KMS-11 (cell line): ENCODE measurements around the gene BCOR.

ENCODE experiments used
- H2AFZ ChIP-seq: fragments of 200-600 bp; sonication (generic); 2 replicates; pipeline ENCODE4 v1.6.1; 2016; ENCODE audit warnings: antibody characterized with exemption, mixed run types, low read depth
- H3K27ac ChIP-seq: fragments of 200-600 bp; sonication (generic); 2 replicates; pipeline ENCODE4 v1.6.1; 2016; ENCODE audit warnings: mild to moderate bottlenecking, mixed run types
- H3K27me3 ChIP-seq: fragments of 200-600 bp; sonication (generic); 2 replicates; pipeline ENCODE4 v1.6.1; 2017; ENCODE audit warnings: mild to moderate bottlenecking, low read depth, mixed run types, moderate library complexity; ENCODE audit not compliant: insufficient read depth
- H3K36me3 ChIP-seq: fragments of 200-600 bp; sonication (generic); 2 replicates; pipeline ENCODE4 v1.6.1; 2017; ENCODE audit warnings: mild to moderate bottlenecking, mixed run types; ENCODE audit not compliant: insufficient read depth
- H3K4me1 ChIP-seq: fragments of 200-600 bp; sonication (generic); 2 replicates; pipeline ENCODE4 v1.6.1; 2016; ENCODE audit warnings: mild to moderate bottlenecking, low read depth, mixed run types; ENCODE audit not compliant: poor library complexity, severe bottlenecking
- H3K4me2 ChIP-seq: fragments of 200-600 bp; sonication (generic); 2 replicates; pipeline ENCODE4 v1.7.0; 2016; ENCODE audit warnings: mild to moderate bottlenecking, mixed run types
- H3K4me3 ChIP-seq: fragments of 200-600 bp; sonication (generic); IDR thresholded peaks from 2 replicates; pipeline ENCODE4 v1.6.1; 2017; ENCODE audit warnings: low read depth, low read length, mixed read lengths; ENCODE audit not compliant: insufficient read depth
- H3K79me2 ChIP-seq: fragments of 200-600 bp; sonication (generic); 2 replicates; pipeline ENCODE4 v1.6.1; 2016; ENCODE audit warnings: low read depth, mixed run types; ENCODE audit not compliant: insufficient read depth
- H3K9ac ChIP-seq: fragments of 200-600 bp; sonication (generic); 2 replicates; pipeline ENCODE4 v1.6.1; 2016; ENCODE audit warnings: mild to moderate bottlenecking, mixed run types
- H4K20me1 ChIP-seq: fragments of 200-600 bp; sonication (generic); 2 replicates; pipeline ENCODE4 v1.6.1; 2016; ENCODE audit warnings: mild to moderate bottlenecking, mixed run types; ENCODE audit not compliant: insufficient read depth
- CTCF ChIP-seq: fragments of 200-600 bp; sonication (generic); conservative IDR thresholded peaks from 2 replicates; pipeline ENCODE4 v1.6.1; 2017; ENCODE audit warnings: low read depth, mild to moderate bottlenecking, antibody characterized with exemption, low read length, moderate library complexity, mixed read lengths

The BCOR gene

GRCh38 chrX:40097504-40098263 lies at the start of gene BCOR:
Gene BCOR (minus strand): TSS chrX:40097958. CDS start chrX:40077929, 20,029 bp downstream.
- Histone ChIP-seq H3K27ac (peak within 1 kb of the TSS; percentile 95), H2AFZ (no peak within 1 kb of the TSS), H3K36me3 (no peaks in the 10 kb centered on the region), H3K4me1 (peaks cover 41% of the 10 kb centered on the region), H3K4me2 (peak within 1 kb of the TSS; percentile 66), H3K79me2 (peaks cover 44% of the 10 kb centered on the region), H3K9ac (peak within 1 kb of the TSS; percentile 90), H3K27me3 (no peaks in the 10 kb centered on the region), H3K4me3 (no peak within 1 kb of the TSS), H4K20me1 (peaks cover 24% of the 10 kb centered on the region; the same call in 1 of the 2 replicates)
- TF ChIP-seq CTCF: no peak

GRCh38 chrX:40147126-40147952 lies 49.6 kb upstream of the BCOR start:
- no peaks in the 10 kb centered on the region for H3K4me1 ChIP-seq
- no peak for TF ChIP-seq CTCF
- H3K27me3 ChIP-seq: no peaks in the 10 kb centered on the region
- H3K27ac ChIP-seq: no peak overlapping the region
- no peak overlapping the region for H3K4me2 ChIP-seq
- H3K79me2 ChIP-seq: no peaks in the 10 kb centered on the region
- no peaks in the 10 kb centered on the region for H4K20me1 ChIP-seq
- H3K36me3 ChIP-seq: no peaks in the 10 kb centered on the region
- no peak overlapping the region for H2AFZ ChIP-seq
- no peak overlapping the region for H3K4me3 ChIP-seq
- no peak overlapping the region for H3K9ac ChIP-seq

- Histone ChIP-seq H3K27ac (no peak overlapping the region), H3K4me1 (no peaks in the 10 kb centered on the region), H3K4me2 (no peak overlapping the region), H3K79me2 (no peaks in the 10 kb centered on the region), H3K27me3 (no peaks in the 10 kb centered on the region), H3K4me3 (no peak overlapping the region), H3K9ac (no peak overlapping the region), H4K20me1 (no peaks in the 10 kb centered on the region), H2AFZ (no peak overlapping the region), H3K36me3 (no peaks in the 10 kb centered on the region)
- no peak for TF ChIP-seq CTCF
Measured at GRCh38 chrX:40146262-40147125, 48.7 kb upstream of the BCOR start.

- Histone ChIP-seq H3K4me2 (no peak overlapping the region), H3K27me3 (no peaks in the 10 kb centered on the region), H3K4me1 (no peaks in the 10 kb centered on the region), H3K27ac (no peak overlapping the region), H2AFZ (no peak overlapping the region), H4K20me1 (no peaks in the 10 kb centered on the region), H3K36me3 (no peaks in the 10 kb centered on the region), H3K79me2 (no peaks in the 10 kb centered on the region), H3K9ac (no peak overlapping the region), H3K4me3 (no peak overlapping the region)
- TF ChIP-seq CTCF: no peak
Measured at GRCh38 chrX:40145923-40146261, 48.1 kb upstream of the BCOR start.
